SU-DHL-6 (cell line): Measurements from ENCODE around the gene REPS1.

Experiments
- H2AFZ ChIP-seq: fragments of 200-600 bp; sonication (generic); 2 replicates; pipeline ENCODE4 v1.6.1; 2014; ENCODE audit warnings: low read depth, mild to moderate bottlenecking, moderate library complexity, mixed read lengths, antibody characterized with exemption, low read length; ENCODE audit not compliant: severe bottlenecking
- H3F3A ChIP-seq: fragments of 200-600 bp; shearing (Covaris generic); 2 replicates; pipeline ENCODE4 v1.6.0; 2016; ENCODE audit warnings: antibody characterized with exemption, mild to moderate bottlenecking; ENCODE audit not compliant: insufficient read depth
- H3K27ac ChIP-seq: fragments of 200-600 bp; sonication (generic); 2 replicates; pipeline ENCODE4 v1.5.1; 2016; ENCODE audit warnings: low read depth, mild to moderate bottlenecking, low read length, moderate library complexity, mixed read lengths
- H3K27me3 ChIP-seq: fragments of 200-600 bp; sonication (generic), shearing (Covaris generic); 2 replicates; pipeline ENCODE4 v1.6.0; 2014; ENCODE audit warnings: mild to moderate bottlenecking, low read length
- H3K36me3 ChIP-seq: fragments of 200-600 bp; sonication (generic); 2 replicates; pipeline ENCODE4 v1.6.1; 2014; ENCODE audit warnings: mild to moderate bottlenecking, low read length, mixed read lengths
- H3K4me2 ChIP-seq: fragments of 300-600, 200-600 bp; shearing (Covaris generic), sonication (generic); 2 replicates; pipeline ENCODE4 v1.6.0; 2014; ENCODE audit warnings: low read length, low read depth, mild to moderate bottlenecking; ENCODE audit not compliant: poor library complexity, severe bottlenecking
- H3K4me3 ChIP-seq: fragments of 200-600 bp; sonication (generic); 2 replicates; pipeline ENCODE4 v1.5.1; 2014; ENCODE audit warnings: antibody characterized with exemption, low read length, mild to moderate bottlenecking, mixed read lengths; ENCODE audit not compliant: insufficient read depth, poor library complexity, severe bottlenecking
- H3K79me2 ChIP-seq: fragments of 200-600 bp; sonication (generic); 2 replicates; pipeline ENCODE4 v1.6.1; 2014; ENCODE audit warnings: mild to moderate bottlenecking, low read length, moderate library complexity; ENCODE audit not compliant: insufficient read depth
- H3K9ac ChIP-seq: fragments of 200-600 bp; sonication (generic); 2 replicates; pipeline ENCODE4 v1.7.0; 2014; ENCODE audit warnings: mild to moderate bottlenecking, low read length
- H3K9me2 ChIP-seq: fragments of 200-600 bp; sonication (generic); replicated peaks from 2 replicates; pipeline ENCODE4 v1.6.1; 2014; ENCODE audit warnings: low read length; ENCODE audit not compliant: insufficient read depth
- H3K9me3 ChIP-seq: fragments of 200-600 bp; sonication (generic); 2 replicates; pipeline ENCODE4 v1.6.1; 2014; ENCODE audit warnings: low read length, mixed read lengths; ENCODE audit not compliant: insufficient read depth
- H4K20me1 ChIP-seq: fragments of 200-600 bp; sonication (generic); 2 replicates; pipeline ENCODE4 v1.6.1; 2014; ENCODE audit warnings: low read depth, mild to moderate bottlenecking, antibody characterized with exemption, low read length, moderate library complexity, mixed read lengths
- CTCF ChIP-seq: fragments of 200-600 bp; sonication (generic); IDR thresholded peaks from one replicate; pipeline ENCODE4 v1.5.1; 2017; ENCODE audit warnings: antibody characterized with exemption, mild to moderate bottlenecking, low read length, moderate library complexity; ENCODE audit not compliant: insufficient read depth, poor library complexity, severe bottlenecking
- EZH2phosphoT487 ChIP-seq: fragments of 200-600 bp; sonication (generic), shearing (Covaris generic); conservative IDR thresholded peaks from 2 replicates; pipeline ENCODE4 v1.6.1; 2018; ENCODE audit warnings: mild to moderate bottlenecking, antibody characterized with exemption, low read length, moderate library complexity, mixed read lengths

REPS1 gene

GRCh38 chr6:138856654-138857053 is 131.4 kb downstream of the REPS1 start:
- Histone ChIP-seq H3K9me2 (no peaks in the 10 kb centered on the region), H4K20me1 (no peaks in the 10 kb centered on the region), H3K36me3 (no peaks in the 10 kb centered on the region), H3K27me3 (no peaks in the 10 kb centered on the region), H3F3A (no peaks in the 10 kb centered on the region), H2AFZ (no peak overlapping the region), H3K27ac (no peak overlapping the region), H3K4me3 (no peak overlapping the region), H3K9me3 (no peaks in the 10 kb centered on the region), H3K79me2 (no peaks in the 10 kb centered on the region), H3K4me2 (no peak overlapping the region), H3K9ac (no peak overlapping the region)
- no peak for TF ChIP-seq CTCF
- no peak for TF ChIP-seq EZH2phosphoT487
